Stomach (tissue), 9 donors: ENCODE data around the gene BACH1. TPM values are rescaled to one million over a fixed set of nuclear protein-coding genes. Genes with fewer than 3 reads are reported as not detected.

Experiments used
- DNase-seq, 2 donors: peaks; one replicate each; pipeline versions ENCODE4 v3.0.0 to v3.0.0-alpha.2; 2013 to 2019
- H3K27ac ChIP-seq, 5 donors: fragments of 200-600 bp in 4 of 5; sonication (generic) in 4 of 5; one replicate each; pipeline ENCODE4 v1.5.1; 2013 to 2019; ENCODE audit warnings: mild to moderate bottlenecking in 1 of 5, moderate library complexity in 1 of 5
- H3K27me3 ChIP-seq, 3 donors: fragments of 200-600 bp; sonication (generic); one replicate each; pipeline ENCODE4 v1.5.1; 2017 to 2019; ENCODE audit warnings: mixed run types in 1 of 3
- H3K36me3 ChIP-seq, 4 donors: fragments of 200-600 bp; sonication (generic); 1 replicate in 3 of 4; 2 replicates in 1 of 4; pipeline ENCODE4 v1.5.1; 2016 to 2019
- H3K4me1 ChIP-seq, 4 donors: fragments of 200-600 bp; sonication (generic); one replicate each; pipeline ENCODE4 v1.5.1; 2016 to 2019
- H3K4me3 ChIP-seq, 4 donors: fragments of 200-600 bp; sonication (generic) in 3 of 4; one replicate each; pipeline ENCODE4 v1.5.1; 2016 to 2019; ENCODE audit warnings: mild to moderate bottlenecking in 1 of 4
- H3K9me3 ChIP-seq, 4 donors: fragments of 200-600 bp; sonication (generic); one replicate each; pipeline ENCODE4 v1.5.1; 2016 to 2019
- EP300 ChIP-seq: sonication (generic); formaldehyde crosslinking; IDR thresholded peaks from one replicate; pipeline ENCODE4 v1.6.1; 2017; ENCODE audit warnings: antibody characterized with exemption
- POLR2A ChIP-seq, 4 donors: fragments of 450-650 bp; IDR thresholded peaks; one replicate each; pipeline ENCODE4 v1.6.1; 2016; ENCODE audit warnings: antibody characterized with exemption in 4 of 4, control low read depth in 2 of 4, mild to moderate bottlenecking in 1 of 4, moderate library complexity in 1 of 4
- POLR2AphosphoS5 ChIP-seq, 3 donors: sonication (generic); formaldehyde crosslinking; IDR thresholded peaks; one replicate each; pipeline ENCODE4 v1.6.1; 2016; ENCODE audit warnings: antibody characterized with exemption in 3 of 3
- WGBS, 5 donors: extraction: QIAGEN DNeasy Blood & Tissue Kit in 3 of 5; methylation state at CpG; one replicate each; pipeline versions ENCODE4 v1.1.5 to v1.1.7; 2013 to 2018; 5-methylcytosine and 5-hydroxymethylcytosine counted together
- intact Hi-C: fragments of 100-400 bp; cut with DNase I; formaldehyde crosslinking; loops from one replicate; pipeline ENCODE4 v1.15.1; 2023; ENCODE audit warnings: low total_unique reads
- polyA plus RNA-seq, 3 donors: library from polyadenylated mRNA; stranded (reverse); fragments of 200-250 nt; gene quantifications; one replicate each; pipeline ENCODE4 v1.2.3, GENCODE V29; 2013
- total RNA-seq, 5 donors: library from RNA; depleted of rRNA; stranded (reverse); fragments of >200 nt; gene quantifications; one replicate each; pipeline versions ENCODE4 v1.1.0 to v1.2.3, GENCODE V29; 2014 to 2016
- TF ChIP-seq, protein P1 (sequence below), 7 experiments: fragments of 450-650 bp in 4 of 7; fragments of 200-600 bp in 3 of 7; sonication (generic) in 3 of 7; IDR thresholded peaks; one replicate each; pipeline ENCODE4 v1.5.1; 2016 to 2019; ENCODE audit warnings: antibody characterized with exemption in 7 of 7, control low read depth in 2 of 7, mild to moderate bottlenecking in 1 of 7
- donor health status: healthy with polysubstance abuse.
- donor health status: Bipolar disorder and iron deficiency.
- donor health status: healthy.

The BACH1 gene
- total and polyA plus RNA-seq, 8 donors, result 4.2 to 107 (median 24.2) TPM

DNA sequence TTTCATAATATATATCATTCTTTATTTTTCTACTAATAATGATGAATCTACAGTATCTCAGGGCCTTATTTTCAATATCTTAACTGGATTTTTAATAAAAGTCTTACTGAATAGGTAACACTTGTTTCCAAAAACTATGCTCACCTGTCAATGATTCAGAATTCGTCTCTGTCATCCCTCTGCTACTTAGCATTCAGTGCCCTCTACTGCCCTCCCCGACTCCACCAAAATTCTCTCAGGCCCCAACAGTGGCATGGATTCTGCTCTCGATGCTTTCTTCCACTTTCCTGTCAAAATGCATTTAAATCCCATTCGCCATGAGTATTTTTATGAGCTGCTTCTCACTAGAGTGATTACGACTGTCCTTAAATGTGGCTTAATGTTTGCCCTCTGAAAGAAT lies 10.5 kb upstream of the BACH1 start:
- H3K36me3 ChIP-seq, result no peaks in the 10 kb centered on the region
- H3K27ac ChIP-seq, result no peak overlapping the region
- 81 to 95% (median 90%) methylated on average over 5 of the region's 5 CpGs for WGBS, 5 donors
- no peak overlapping the region for H3K4me3 ChIP-seq
- TF ChIP-seq POLR2AphosphoS5 (IDR thresholded peaks at IDR 0.05), result no peak
- TF ChIP-seq, protein P1, sequence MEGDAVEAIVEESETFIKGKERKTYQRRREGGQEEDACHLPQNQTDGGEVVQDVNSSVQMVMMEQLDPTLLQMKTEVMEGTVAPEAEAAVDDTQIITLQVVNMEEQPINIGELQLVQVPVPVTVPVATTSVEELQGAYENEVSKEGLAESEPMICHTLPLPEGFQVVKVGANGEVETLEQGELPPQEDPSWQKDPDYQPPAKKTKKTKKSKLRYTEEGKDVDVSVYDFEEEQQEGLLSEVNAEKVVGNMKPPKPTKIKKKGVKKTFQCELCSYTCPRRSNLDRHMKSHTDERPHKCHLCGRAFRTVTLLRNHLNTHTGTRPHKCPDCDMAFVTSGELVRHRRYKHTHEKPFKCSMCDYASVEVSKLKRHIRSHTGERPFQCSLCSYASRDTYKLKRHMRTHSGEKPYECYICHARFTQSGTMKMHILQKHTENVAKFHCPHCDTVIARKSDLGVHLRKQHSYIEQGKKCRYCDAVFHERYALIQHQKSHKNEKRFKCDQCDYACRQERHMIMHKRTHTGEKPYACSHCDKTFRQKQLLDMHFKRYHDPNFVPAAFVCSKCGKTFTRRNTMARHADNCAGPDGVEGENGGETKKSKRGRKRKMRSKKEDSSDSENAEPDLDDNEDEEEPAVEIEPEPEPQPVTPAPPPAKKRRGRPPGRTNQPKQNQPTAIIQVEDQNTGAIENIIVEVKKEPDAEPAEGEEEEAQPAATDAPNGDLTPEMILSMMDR (IDR thresholded peaks at IDR 0.05), result no peak
- no peak for TF ChIP-seq POLR2A (IDR thresholded peaks at IDR 0.05)
- no peak for TF ChIP-seq EP300
- intact Hi-C loops, result no loop called here
- no peak for DNase-seq
- H3K9me3 ChIP-seq, result no peaks in the 10 kb centered on the region
- no peaks in the 10 kb centered on the region for H3K27me3 ChIP-seq
- H3K4me1 ChIP-seq, result peaks cover 0 to 27% (median 5%) of the 10 kb centered on the region in 4 donors

DNA sequence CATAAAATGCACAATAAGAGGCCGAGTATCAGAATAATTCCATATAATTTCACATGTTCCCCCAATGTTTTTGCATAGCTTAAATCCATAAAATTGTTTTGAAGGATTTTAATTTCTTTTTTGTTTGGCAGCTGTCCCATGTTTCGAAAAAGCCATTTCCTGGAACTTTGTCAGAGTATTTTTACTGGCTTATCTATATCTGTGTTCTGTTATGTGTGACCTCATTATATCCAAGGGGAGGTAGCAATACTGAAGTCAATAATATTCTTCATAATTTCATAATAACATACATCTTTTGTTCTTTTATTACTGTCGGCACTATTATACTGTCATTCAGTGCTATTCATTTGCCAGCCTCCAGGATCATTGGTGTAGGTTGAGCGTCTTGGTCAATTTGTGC lies 9.4 kb upstream of the BACH1 start:
- H3K36me3 ChIP-seq, result no peaks in the 10 kb centered on the region
- H3K4me3 ChIP-seq, result no peak overlapping the region
- peak overlapping the region in 1 of 5 donors; percentile 52 for H3K27ac ChIP-seq
- intact Hi-C loops, result no loop called here
- H3K27me3 ChIP-seq, result no peaks in the 10 kb centered on the region
- peaks cover 0 to 30% (median 5%) of the 10 kb centered on the region in 4 donors for H3K4me1 ChIP-seq
- WGBS, 5 donors, result 75 to 79% (median 76%) methylated on average over 4 of the region's 4 CpGs
- TF ChIP-seq POLR2A (IDR thresholded peaks at IDR 0.05), result no peak
- TF ChIP-seq, protein P1 (IDR thresholded peaks at IDR 0.05), result no peak
- H3K9me3 ChIP-seq, result no peaks in the 10 kb centered on the region
- DNase-seq, result no peak

DNA sequence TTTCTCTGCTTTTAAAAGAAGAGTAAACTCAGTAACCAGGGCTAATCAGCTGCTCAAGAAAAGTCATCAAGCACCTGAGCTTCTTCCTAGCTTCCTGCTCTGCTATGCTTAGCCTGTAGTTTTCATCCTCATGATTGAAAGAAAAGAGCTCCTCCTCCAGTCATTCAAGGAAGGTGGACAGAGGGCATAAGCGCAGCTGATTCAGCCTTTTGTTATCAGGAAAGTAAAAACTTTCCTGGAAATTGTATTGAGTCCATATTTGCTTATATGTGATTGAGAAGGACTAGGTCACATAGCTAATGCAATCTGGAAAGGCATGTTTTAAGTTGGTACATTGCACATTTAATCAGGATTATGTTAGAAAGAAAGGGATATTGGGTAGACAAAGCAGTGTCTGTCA lies 8.5 kb upstream of the BACH1 start:
- H3K27me3 ChIP-seq, result no peaks in the 10 kb centered on the region
- H3K4me1 ChIP-seq, result peaks cover 0 to 30% (median 5%) of the 10 kb centered on the region in 4 donors
- intact Hi-C loops, result no loop called here
- 31 to 67% (median 51%) methylated on average over 1 of the region's 1 CpG for WGBS, 5 donors
- H3K27ac ChIP-seq, result peak overlapping the region in 2 of 5 donors; percentile 52
- H3K36me3 ChIP-seq, result no peaks in the 10 kb centered on the region
- peak in 1 of 2 donors; percentile 62 for DNase-seq
- TF ChIP-seq, protein P1 (IDR thresholded peaks at IDR 0.05), result no peak
- TF ChIP-seq POLR2A (IDR thresholded peaks at IDR 0.05) (no peak), POLR2AphosphoS5 (IDR thresholded peaks at IDR 0.05) (peak in 2 of 3 donors; percentile 40 to 68), EP300 (no peak)
- no peaks in the 10 kb centered on the region for H3K9me3 ChIP-seq
- H3K4me3 ChIP-seq, result no peak overlapping the region

DNA sequence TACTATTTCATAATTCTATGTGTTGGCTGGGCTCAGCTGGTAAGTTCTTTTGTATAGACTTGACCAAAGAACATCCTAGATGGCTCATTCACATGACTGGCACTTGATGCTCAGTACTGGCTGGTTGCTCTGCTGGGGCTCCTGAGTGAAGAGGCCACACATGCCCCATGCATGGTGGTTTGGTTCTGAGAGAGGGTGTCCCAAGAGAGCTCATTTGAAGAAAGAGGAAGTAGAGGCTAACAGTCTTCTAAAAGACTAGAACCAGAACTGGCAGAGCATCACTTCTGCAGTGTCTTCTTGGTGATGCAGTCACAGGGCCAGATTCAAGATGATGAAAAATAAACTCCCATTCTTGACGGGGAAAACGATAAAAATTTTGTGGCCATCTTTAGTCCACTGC lies 5.2 kb upstream of the BACH1 start:
- Histone ChIP-seq H3K9me3 (no peaks in the 10 kb centered on the region), H3K4me3 (no peak overlapping the region), H3K36me3 (no peaks in the 10 kb centered on the region), H3K27ac (no peak overlapping the region), H3K27me3 (no peaks in the 10 kb centered on the region), H3K4me1 (peaks cover 6 to 32% (median 14%) of the 10 kb centered on the region in 4 donors)
- 91 to 94% (median 93%) methylated on average over 2 of the region's 2 CpGs for WGBS, 5 donors
- intact Hi-C loops, result no loop called here
- DNase-seq, result no peak
- TF ChIP-seq EP300 (no peak), POLR2A (IDR thresholded peaks at IDR 0.05) (no peak), POLR2AphosphoS5 (IDR thresholded peaks at IDR 0.05) (no peak)
- TF ChIP-seq, protein P1 (IDR thresholded peaks at IDR 0.05), result no peak
